ENCODE data around the gene HPSE. TPM values are rescaled to one million over a fixed set of nuclear protein-coding genes. Genes with fewer than 3 reads are reported as not detected.
A peak's percentile ranks its signal among the peaks of the same experiment; 100 is the strongest.

The HPSE gene
- polyA plus RNA-seq, 4 donors = 0.94 to 1.5 (median 1.1) TPM

- DNase-seq (ENCODE audit: low read depth in 4 of 4, low spot score in 3 of 4) = peak in 2 of 4 donors; percentile 20 to 31
Observed at GRCh38 chr4:83252782-83253405, 81.8 kb downstream of the HPSE start.

GRCh38 chr4:83251447-83251830, 83.2 kb downstream of the HPSE start:
- DNase-seq (ENCODE audit: low read depth in 4 of 4, low spot score in 3 of 4) = no peak

GRCh38 chr4:83250687-83251446, 83.8 kb downstream of the HPSE start:
- no peak for DNase-seq (ENCODE audit: low read depth in 4 of 4, low spot score in 3 of 4)

GRCh38 chr4:83248486-83248885, 86.2 kb downstream of the HPSE start:
- DNase-seq (ENCODE audit: low read depth in 4 of 4, low spot score in 3 of 4) = no peak

GRCh38 chr4:83247415-83248357, 87.0 kb downstream of the HPSE start:
- DNase-seq (ENCODE audit: low read depth in 4 of 4, low spot score in 3 of 4) = no peak

Other genes with a start within 250 kb of the HPSE start
- gene PLAC8, start 220.1 kb downstream of the HPSE start, polyA plus RNA-seq (ENCODE audit: insufficient read length in 4 of 4) = 1 to 10 TPM; 2.0 to 3.3 (median 2.0) TPM
- gene COQ2, start 50.0 kb downstream of the HPSE start, polyA plus RNA-seq (ENCODE audit: insufficient read length in 4 of 4) = 10 to 100 TPM; 14.8 to 17.0 (median 16.4) TPM
- gene HELQ, start 121.0 kb upstream of the HPSE start, polyA plus RNA-seq (ENCODE audit: insufficient read length in 4 of 4) = 10 to 100 TPM; 18.4 to 19.6 (median 19.0) TPM
- gene MRPS18C, start 121.2 kb upstream of the HPSE start, polyA plus RNA-seq (ENCODE audit: insufficient read length in 4 of 4) = 10 to 100 TPM; 63.1 to 79.9 (median 74.9) TPM
- 10 to 100 TPM; 24.5 to 29.9 (median 27.1) TPM for gene ABRAXAS1, start 150.3 kb upstream of the HPSE start, polyA plus RNA-seq (ENCODE audit: insufficient read length in 4 of 4)
- gene GPAT3, start 201.3 kb upstream of the HPSE start, polyA plus RNA-seq (ENCODE audit: insufficient read length in 4 of 4) = 10 to 100 TPM; 17.4 to 24.1 (median 20.8) TPM

All from right renal pelvis (tissue), 4 donors.